Amniotic stem cell (primary cell): ENCODE results near the gene SPARCL1.

ENCODE experiments used
- DNase-seq: peaks from one replicate; lab custom pipeline; 2025; lab: John Stamatoyannopoulos, UW

The SPARCL1 gene

GRCh38 chr4:87541521-87541920 is 12.3 kb upstream of the SPARCL1 start:
- no peak for DNase-seq

DNA sequence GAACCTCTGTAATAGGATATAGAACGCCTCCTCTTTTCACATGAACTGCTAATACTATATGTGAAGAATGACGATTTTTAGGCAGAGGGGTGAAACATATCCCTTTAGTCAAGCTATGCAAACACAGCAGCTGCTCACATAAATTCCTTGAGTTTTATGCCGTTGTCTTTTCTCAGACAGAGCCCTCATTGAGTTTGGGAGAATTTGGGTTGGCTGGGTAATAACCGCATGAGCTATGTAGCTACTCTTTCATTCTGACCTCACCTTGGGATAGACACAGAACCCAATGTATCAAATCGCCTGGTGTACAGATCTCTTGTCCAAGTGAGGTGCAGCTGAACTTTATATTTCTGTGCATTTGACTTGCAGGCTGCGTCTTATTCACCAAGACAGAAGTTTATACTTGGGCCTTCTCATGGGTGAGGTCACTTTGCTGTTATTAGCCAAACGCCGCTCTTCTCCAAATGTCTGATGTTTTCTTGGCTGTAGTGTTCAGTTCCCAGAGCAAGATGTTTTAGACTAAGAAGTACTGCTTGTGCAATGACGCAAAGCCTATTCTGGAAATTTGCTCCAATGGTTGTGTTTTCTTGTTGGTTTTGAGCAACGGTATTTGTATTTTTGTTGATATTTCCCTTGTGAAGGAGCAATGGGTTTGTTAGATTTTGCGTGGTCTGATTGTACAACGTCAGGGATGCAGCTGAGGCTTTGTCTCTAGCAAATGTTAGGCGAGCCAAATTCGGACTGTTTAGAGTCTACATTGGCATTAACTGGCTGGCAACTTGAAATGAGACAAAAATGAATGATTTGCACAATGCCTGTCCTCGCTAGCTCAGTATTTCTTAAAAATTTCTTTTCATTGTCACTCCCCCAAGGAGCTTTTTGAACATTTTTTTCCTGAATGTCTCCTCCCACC is 11.2 kb upstream of the SPARCL1 start:
- DNase-seq, result no peak

DNA sequence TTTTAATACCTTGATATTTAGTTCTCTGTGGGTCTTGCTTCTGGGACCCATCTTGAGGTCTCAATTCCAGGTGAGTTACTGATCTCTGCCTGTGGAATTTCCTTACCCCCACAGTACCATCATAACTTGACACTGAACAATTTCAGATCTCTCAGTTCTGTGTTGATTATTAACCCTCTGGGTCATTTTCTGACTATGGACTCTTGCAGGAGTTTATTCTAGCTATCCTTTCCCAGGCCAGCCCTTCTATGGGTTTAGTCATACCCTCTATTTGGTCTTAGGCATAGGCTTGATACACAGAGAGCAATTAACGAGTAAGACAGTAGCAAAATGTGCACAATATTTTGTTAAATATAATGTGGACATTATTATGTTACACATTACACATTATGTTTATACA is 3.7 kb upstream of the SPARCL1 start:
- no peak for DNase-seq

DNA sequence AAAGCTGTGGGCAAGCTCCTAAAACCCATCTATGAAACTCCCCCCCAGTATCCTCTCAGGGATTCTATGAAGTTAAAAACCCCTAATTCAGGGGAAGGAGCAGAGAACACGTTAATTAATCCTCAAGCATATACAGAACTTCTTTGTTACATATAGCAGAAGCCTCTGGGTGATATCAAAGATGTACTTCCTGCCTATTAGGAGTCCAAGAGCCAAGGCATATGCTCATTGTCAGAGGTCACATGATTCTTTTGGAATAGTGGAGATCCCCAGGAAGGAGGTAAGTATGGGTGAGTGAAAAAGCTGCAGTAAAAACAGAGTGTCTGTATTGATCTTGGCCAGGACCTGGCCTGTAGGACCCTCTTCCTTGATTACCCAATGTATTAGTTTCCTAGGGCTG is 2.9 kb upstream of the SPARCL1 start:
- DNase-seq, result no peak

- DNase-seq, result no peak
Measured at GRCh38 chr4:87531621-87532020, 2.4 kb upstream of the SPARCL1 start.

- DNase-seq, result no peak
Measured at GRCh38 chr4:87530868-87531267, 1.7 kb upstream of the SPARCL1 start.

GRCh38 chr4:87530229-87530628 is 1.1 kb upstream of the SPARCL1 start:
- no peak for DNase-seq

DNA sequence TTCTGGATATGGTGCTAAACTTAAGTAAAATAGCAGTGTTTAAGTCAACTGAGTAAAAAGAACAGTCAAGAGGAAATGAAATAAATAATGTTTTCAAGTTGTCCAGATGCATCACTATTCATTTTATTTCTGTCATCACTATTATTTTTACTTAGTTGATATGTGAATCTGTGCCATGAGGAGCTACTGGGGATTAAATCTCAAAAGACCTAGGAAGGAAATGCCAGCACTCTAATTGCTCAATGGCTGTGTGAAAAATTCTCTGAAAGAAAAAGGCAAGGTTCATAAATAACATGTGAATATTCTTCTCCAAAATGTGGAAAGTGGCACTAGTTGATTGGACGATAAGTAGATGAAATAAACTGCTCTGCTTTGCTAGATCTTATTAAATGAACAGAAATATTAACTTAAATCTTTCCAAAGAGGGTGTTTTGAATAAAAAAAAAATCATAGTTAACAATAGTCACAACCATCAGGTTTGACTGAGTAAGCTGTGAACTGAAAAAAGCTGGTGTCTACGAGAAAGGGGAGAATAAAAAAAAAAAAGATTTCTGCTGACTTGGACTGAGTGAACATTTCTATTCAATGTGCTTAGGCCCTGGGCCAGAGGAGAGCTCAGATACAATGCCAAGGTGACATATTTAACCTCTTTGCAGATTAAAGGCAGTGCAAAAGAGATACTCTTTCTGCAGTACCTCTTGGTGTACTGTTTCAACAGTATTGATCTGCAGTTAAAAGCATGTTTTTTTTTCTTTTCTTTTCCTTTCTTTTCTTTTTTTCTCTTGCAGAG is 1.6 kb downstream of the SPARCL1 start:
- DNase-seq, result no peak

- no peak for DNase-seq
Measured at GRCh38 chr4:87525636-87526295, 3.4 kb downstream of the SPARCL1 start.

DNA sequence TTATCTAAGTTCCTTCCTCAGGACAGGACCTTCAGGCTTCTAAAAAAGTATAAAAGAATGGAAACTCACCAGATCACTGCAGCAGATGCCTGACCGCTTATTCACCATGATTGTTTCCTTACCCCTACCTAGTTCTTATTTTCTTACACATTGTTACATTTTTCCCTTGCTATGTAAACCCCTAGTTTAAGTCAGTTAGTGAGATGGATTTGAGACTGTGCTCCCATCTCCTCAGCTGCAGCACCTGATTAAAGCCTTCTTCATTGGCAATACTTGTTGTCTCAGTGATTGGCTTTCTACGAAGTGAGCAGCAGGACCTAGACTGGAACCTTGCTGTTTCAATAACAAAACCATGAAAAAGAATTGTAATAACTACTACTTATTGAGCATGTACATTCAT is 4.7 kb downstream of the SPARCL1 start:
- no peak for DNase-seq

DNA sequence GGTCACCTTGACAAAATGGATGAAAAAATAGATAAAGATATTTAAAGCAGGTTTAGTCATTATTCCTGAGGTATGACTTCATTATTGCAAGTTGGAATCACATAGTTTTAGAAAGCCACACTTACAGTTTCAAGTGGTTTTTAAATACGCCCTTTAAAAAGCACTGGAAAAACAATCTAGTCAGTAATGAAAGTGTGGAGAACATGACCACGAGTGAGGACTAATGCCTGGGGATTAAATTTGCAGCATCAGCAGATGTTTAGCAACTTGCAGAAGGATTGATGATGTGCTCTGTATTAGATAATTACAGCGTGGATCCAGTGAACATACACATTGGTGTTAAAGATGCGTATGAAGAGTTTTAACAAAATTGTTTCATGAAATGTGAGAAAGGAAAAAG is 5.9 kb downstream of the SPARCL1 start:
- no peak for DNase-seq

DNA sequence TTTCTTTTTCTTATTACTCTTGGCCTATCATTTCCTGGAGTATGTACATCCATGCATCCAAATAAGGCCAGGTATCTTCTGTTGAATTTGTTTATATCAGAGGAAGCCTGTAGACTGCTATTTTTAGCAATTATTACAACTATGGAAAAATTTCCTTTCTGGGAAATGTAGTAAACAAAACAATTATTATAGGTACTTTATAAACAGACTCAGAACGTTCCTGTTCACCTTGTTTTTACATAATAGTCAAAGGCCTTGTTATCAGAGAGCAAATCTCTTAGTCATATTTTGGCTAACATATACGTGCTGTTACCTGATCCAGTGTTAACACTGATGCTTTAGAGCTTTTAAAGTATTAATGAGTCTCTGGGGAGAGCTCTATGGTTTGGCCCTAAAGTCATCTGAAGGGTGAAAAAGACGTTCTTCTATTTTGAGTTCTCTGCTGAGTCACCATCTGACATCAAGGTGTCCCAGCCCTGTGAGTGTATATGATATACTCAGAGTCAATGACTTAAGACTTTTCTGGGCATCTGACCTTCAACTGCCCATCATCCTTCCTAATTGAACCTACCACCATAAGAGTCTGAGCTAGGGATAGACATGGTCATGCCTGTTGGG is 7.3 kb downstream of the SPARCL1 start:
- no peak for DNase-seq

- no peak for DNase-seq
Measured at GRCh38 chr4:87521319-87521718, 7.9 kb downstream of the SPARCL1 start.

GRCh38 chr4:87517621-87518020 is 11.6 kb downstream of the SPARCL1 start:
- no peak for DNase-seq

GRCh38 chr4:87516683-87517082 is 12.5 kb downstream of the SPARCL1 start:
- no peak for DNase-seq

DNA sequence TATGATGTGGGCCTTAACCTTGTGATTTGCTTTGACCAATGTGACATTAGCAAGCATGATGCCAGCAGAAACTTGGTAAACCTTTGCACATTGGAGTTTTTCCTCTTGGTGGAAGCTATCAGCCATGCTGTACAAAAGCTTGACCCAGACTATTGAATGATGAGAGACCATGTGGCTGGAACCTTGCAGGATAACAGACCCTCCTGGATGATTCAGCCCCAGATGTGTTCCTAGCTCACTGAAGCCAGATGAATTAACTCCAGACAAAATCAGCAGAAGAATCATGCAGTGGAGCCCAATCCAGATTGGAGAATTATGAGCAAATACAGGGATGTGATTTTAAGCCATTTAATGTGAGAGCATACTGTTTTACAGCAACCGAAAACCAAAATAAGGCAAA is 16.8 kb downstream of the SPARCL1 start:
- no peak for DNase-seq

- no peak for DNase-seq
Measured at GRCh38 chr4:87511500-87511899, 17.7 kb downstream of the SPARCL1 start.

- DNase-seq, result no peak
Measured at GRCh38 chr4:87510747-87511146, 18.4 kb downstream of the SPARCL1 start.

GRCh38 chr4:87506974-87507701 is 22.0 kb downstream of the SPARCL1 start:
- peak; percentile 41 for DNase-seq

DNA sequence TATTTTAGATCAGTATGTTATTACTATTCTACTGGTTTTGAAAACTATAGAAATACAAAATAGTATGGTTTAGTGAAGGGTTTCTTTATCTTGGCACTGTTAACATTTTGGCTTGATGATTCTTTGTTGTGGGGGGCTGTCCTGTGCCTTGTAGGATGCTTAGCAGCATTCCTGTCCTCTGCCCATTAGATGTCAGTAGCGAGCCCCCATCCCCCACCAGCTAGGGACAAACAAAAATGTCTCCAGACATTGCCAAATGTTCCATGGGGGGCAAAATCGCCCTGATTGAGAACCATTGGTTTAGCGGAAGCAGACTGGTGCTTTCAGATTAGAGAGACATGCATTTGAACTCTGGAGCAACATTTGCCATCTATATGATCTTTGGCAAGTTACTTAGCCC is 23.3 kb downstream of the SPARCL1 start:
- no peak for DNase-seq

DNA sequence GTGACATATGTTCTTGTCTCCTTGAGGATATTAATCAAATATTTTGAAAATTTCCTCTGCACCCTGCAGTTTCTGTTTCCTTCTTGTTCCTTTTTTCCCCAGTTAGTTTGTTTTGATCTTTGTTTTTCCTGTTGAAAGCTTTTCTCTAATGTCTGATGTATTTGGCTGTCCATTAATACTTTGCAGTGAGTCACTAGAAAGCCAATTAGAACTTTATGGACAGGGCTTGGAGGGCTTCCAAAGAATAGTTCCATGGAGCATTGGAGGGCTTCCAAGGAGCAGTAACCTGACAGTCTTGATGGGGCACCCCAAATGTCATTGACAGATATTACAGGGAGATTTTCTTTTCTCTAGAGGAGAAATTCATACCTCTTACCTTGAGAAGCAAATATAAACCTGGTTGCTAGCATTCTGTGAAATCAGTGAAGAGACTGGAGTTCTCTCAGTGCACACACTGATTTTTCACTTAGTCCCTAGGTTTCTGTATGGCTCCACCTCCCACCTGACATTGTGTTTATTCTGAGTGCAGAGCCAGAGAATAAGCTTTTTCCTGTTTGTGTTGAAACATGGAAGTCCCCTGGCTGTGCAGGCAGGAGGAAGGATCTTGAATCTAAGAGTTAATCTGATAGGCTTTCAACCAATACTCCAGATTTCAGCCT is 26.5 kb downstream of the SPARCL1 start:
- no peak for DNase-seq
